ENCODE data around the gene ZNF12. TPM values are rescaled to one million over a fixed set of nuclear protein-coding genes. Genes with fewer than 3 reads are reported as not detected.

The ZNF12 gene
- total and polyA plus RNA-seq, 2 of the 8 experiments (the other 6 are each of a cell fraction or from before 2014, with no cell fraction given), result 6.7 to 16.2 TPM

- H3K27ac ChIP-seq (ENCODE audit: low read depth, low read length), result no peak overlapping the region
- 89% methylated on average over 14 of the region's 14 CpGs; no CpG with 5 or more reads in 1 of the 2 experiments for WGBS, 2 experiments (ENCODE audit: extremely low coverage in 1 of 2, insufficient coverage in 1 of 2, insufficient read length in 1 of 2, insufficient replicate concordance in 2 of 2, low coverage in 1 of 2, low lambda C conversion rate in 2 of 2, missing lambda C conversion rate in 1 of 2)
- FAIRE-seq, result no peak
- TF ChIP-seq FOSL1 (IDR thresholded peaks at IDR 0.05; ENCODE audit: insufficient read depth, low read depth, low read length) (no peak), TCF12 (IDR thresholded peaks at IDR 0.05; ENCODE audit: low read depth, low read length) (no peak), BRCA1 (IDR thresholded peaks at IDR 0.05; ENCODE audit: low read depth, low read length) (no peak), CBX8 (IDR thresholded peaks at IDR 0.05; ENCODE audit: borderline replicate concordance, low read depth, low read length) (no peak), SIRT6 (IDR thresholded peaks at IDR 0.05; ENCODE audit: low read length) (no peak)
Measured at GRCh38 chr7:6647541-6647940, 59.2 kb downstream of the ZNF12 start.

More at GRCh38 chr7:6647541-6647940, 59.2 kb downstream of the ZNF12 start:
- no peak for DNase-seq (ENCODE audit: low read depth in 1 of 2, low spot score in 2 of 2)
- Histone ChIP-seq H3K14ac (ENCODE audit: insufficient read length) (no peak overlapping the region), H3K23ac (ENCODE audit: insufficient read length) (no peak overlapping the region), H3K4me2 (ENCODE audit: insufficient read depth in 1 of 2, low read depth in 2 of 2, low read length in 2 of 2) (no peak overlapping the region), H2BK120ac (replicated peaks; ENCODE audit: low read depth, low read length) (no peak overlapping the region), H3K36me3 (ENCODE audit: control insufficient read depth in 2 of 4, insufficient read depth in 4 of 4, low read length in 3 of 4) (peaks cover 0 to 18% (median 4%) of the 10 kb centered on the region in 4 experiments; a peak in 5 of 8 replicates), H3K56ac (replicated peaks; ENCODE audit: insufficient read length, low read depth, low read length) (no peak overlapping the region), H2BK5ac (ENCODE audit: low read depth, low read length) (no peak overlapping the region), H4K91ac (replicated peaks; ENCODE audit: insufficient read length, low read length) (no peak overlapping the region), H3K4me1 (replicated peaks in 1 of 4; ENCODE audit: control insufficient read depth in 3 of 4, insufficient read depth in 4 of 4, low read length in 3 of 4) (no peaks in the 10 kb centered on the region; a peak in 1 of 7 replicates), H4K8ac (ENCODE audit: extremely low read depth, insufficient read depth, low read length) (no peak overlapping the region), H3K4me3 (ENCODE audit: extremely low read depth in 1 of 4, insufficient read depth in 2 of 4, low read depth in 3 of 4, low read length in 4 of 4) (no peak overlapping the region), H4K20me1 (replicated peaks in 1 of 2; ENCODE audit: control insufficient read depth in 1 of 2, insufficient read depth in 2 of 2, low read length in 2 of 2) (peaks cover 0 to 2% of the 10 kb centered on the region in 2 experiments), H3K23me2 (ENCODE audit: low read depth, low read length) (no peaks in the 10 kb centered on the region), H3K9ac (replicated peaks in 1 of 4; ENCODE audit: extremely low read depth in 1 of 4, low read depth in 3 of 4, low read length in 3 of 4) (no peak overlapping the region), H2BK15ac (ENCODE audit: low read length) (no peak overlapping the region), H3K79me2 (ENCODE audit: control insufficient read depth in 1 of 2, insufficient read depth in 2 of 2, low read length in 2 of 2) (no peaks in the 10 kb centered on the region), H2BK20ac (ENCODE audit: low read length) (no peak overlapping the region), H2AFZ (ENCODE audit: low read length) (no peak overlapping the region), H3K27me3 (replicated peaks in 1 of 4; ENCODE audit: control insufficient read depth in 3 of 4, extremely low read depth in 1 of 4, insufficient read depth in 3 of 4, low read length in 3 of 4) (no peaks in the 10 kb centered on the region; a peak in 1 of 7 replicates), H3K4ac (replicated peaks; ENCODE audit: insufficient read length, low read depth, low read length) (no peak overlapping the region), H3K18ac (ENCODE audit: extremely low read depth, low read length) (no peak overlapping the region), H3K79me1 (ENCODE audit: low read depth, low read length) (no peaks in the 10 kb centered on the region; the same call in 1 of the 2 replicates), H4K5ac (ENCODE audit: insufficient read length, low read depth, low read length) (no peak overlapping the region), H2BK12ac (ENCODE audit: low read depth, low read length) (no peak overlapping the region), H3K9me3 (ENCODE audit: insufficient read depth in 2 of 2, low read depth in 1 of 2, low read length in 1 of 2) (no peaks in the 10 kb centered on the region; a peak in 1 of 4 replicates), H2AK5ac (ENCODE audit: low read depth, low read length) (no peak overlapping the region)
- ChIA-PET POLR2A (ENCODE audit: partially characterized antibody) (no interaction called here), CTCF (ENCODE audit: partially characterized antibody) (interaction anchor here (0.6 kb wide), 1 partner anchor 1648 kb away, joined by 3 read pairs; no protein-coding TSS in a partner anchor)

Data from H1 (cell line).